Epithelial cell of esophagus (primary cell): ENCODE results near the gene CELA2A.

Source experiments
- DNase-seq: peaks from one replicate; pipeline ENCODE4 v3.0.0; 2010; ENCODE audit warnings: low read depth
- H3K4me3 ChIP-seq: 2 replicates; pipeline ENCODE4 v1.5.1; 2011; ENCODE audit warnings: mild to moderate bottlenecking, low read length, control low read depth
- TF ChIP-seq, protein P1 (sequence below): IDR thresholded peaks from 2 replicates; pipeline ENCODE4 v1.5.1; 2011; ENCODE audit warnings: low read depth, mild to moderate bottlenecking, low read length, control low read depth, inconsistent platforms; ENCODE audit not compliant: insufficient read depth; ENCODE audit errors: missing control alignments

CELA2A gene

DNA sequence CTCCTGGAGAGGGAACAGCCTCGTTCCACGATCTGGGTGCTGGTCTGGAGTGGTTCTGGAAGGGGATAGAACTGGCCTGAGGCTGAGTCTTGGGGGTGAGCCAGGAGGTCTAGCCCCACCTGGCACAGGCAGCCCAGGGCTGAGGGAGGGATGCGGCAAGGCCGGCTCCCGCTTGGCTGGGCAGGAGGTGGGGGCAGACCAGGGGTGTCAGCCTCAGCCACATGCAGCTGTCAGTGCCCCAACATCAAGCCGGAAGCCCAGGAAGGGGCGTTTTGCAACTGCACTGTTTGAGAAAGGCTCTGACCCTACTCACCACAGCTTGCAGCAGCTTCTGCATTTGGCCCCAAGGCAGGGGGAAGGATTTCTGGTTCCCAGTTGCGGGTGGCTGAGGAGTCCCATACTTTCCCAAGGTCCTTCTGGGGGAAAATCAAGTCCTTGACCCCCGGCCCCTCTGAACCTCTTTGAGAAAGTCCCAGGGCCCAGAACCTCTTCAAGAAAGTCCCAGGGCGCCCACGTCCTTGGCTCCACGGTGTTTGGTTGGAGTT, 44.9 kb upstream of the CELA2A start:
- H3K4me3 ChIP-seq, result peak overlapping the region; percentile 73
- DNase-seq, result peak; percentile 32
- TF ChIP-seq, protein P1, sequence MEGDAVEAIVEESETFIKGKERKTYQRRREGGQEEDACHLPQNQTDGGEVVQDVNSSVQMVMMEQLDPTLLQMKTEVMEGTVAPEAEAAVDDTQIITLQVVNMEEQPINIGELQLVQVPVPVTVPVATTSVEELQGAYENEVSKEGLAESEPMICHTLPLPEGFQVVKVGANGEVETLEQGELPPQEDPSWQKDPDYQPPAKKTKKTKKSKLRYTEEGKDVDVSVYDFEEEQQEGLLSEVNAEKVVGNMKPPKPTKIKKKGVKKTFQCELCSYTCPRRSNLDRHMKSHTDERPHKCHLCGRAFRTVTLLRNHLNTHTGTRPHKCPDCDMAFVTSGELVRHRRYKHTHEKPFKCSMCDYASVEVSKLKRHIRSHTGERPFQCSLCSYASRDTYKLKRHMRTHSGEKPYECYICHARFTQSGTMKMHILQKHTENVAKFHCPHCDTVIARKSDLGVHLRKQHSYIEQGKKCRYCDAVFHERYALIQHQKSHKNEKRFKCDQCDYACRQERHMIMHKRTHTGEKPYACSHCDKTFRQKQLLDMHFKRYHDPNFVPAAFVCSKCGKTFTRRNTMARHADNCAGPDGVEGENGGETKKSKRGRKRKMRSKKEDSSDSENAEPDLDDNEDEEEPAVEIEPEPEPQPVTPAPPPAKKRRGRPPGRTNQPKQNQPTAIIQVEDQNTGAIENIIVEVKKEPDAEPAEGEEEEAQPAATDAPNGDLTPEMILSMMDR, result no peak

GRCh38 chr1:15412175-15412800, 44.2 kb upstream of the CELA2A start:
- TF ChIP-seq, protein P1, result no peak
- no peak overlapping the region for H3K4me3 ChIP-seq
- no peak for DNase-seq

DNA sequence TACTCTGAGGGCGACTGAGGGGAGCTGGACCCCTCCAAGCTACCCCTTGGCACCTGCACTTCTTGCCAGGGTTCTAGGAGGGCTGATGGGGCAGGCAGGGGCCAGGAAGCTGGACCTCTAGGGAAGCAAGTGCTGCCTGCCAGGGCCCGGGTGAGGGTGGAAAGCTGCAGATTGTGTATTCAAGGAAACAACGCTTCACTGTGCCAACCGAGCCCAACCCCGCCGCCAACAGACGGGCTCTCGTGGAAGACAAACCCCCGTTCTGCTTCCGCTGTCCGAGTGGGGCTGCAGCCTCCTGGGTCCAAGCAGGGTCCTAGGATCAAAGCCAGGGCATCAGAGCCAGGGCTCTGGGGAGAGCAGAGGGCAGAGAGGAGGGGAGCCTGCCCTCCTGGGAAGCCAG, 43.7 kb upstream of the CELA2A start:
- H3K4me3 ChIP-seq, result no peak overlapping the region
- DNase-seq, result no peak

DNA sequence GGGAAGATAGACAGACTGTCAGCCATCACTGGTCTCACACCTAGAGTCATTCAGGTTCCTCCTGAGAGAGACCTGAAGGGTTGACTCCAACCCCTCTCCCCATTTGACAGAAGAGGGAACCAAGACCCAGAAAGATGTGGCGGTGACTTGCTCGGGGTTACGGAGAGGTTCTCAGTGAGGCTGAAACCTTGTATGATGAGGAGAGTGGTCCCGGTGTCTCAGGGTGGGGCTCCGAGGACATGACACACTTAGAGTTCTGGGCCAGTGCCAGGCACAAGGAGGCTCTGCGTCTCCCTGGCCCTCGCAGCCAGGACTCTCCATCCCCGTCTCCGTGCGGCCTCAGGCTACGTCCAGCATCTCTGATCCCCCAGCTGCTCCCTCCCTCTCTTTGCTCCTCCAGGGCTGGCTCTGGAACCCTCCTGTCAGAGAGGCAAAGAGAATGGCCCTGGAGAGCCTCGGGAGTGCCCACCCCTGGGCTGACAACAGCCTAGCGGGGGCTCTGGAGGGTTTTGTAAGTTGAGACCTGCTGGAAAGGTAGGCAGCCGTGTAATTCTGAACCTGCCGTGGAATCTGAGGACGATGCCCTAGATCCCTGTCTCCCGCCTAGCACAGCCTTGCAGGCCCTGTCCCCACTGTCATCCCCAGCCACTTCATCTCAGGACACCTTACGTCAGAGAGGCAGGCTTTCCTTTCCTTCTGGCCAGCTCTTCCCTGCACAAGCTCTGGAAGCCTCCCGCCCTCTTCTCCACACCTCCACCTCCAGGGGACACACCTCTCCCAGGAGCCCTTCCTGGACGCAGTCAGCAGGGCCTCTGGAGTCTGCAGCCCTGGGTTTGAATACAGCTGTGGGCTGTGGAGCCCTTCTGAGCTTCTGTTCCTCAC, 42.7 kb upstream of the CELA2A start:
- no peak for DNase-seq
- no peak overlapping the region for H3K4me3 ChIP-seq
- TF ChIP-seq, protein P1, result no peak

More for the DNA sequence above, 43.7 kb upstream of the CELA2A start:
- TF ChIP-seq, protein P1, result no peak

DNA sequence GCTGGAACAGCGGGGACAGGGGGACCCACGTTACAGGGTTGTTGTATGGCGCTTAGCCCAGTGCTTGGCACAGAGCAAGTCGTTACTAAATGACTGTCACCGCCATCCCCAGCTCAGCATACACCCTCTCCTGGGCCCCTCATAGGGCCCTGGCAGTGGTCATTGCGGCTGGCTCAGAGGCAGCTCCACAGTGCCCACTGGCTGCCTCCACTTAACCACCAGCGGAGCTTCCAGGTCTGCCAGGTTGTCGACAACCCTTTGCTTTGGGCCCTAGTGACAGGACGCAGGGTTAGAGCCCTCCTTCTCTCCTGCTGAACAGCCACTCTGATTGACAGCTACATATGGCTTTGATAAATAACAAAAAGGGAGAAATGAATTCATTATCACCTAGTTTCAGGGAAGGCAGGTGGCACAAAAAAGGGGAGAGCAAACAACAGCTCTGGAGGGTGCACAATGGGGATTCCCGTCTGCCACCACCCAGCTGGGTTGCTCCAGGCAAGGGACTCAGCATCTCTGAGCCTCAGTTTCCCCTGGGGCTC, 42.0 kb upstream of the CELA2A start:
- H3K4me3 ChIP-seq, result no peak overlapping the region
- TF ChIP-seq, protein P1, result no peak
- no peak for DNase-seq

GRCh38 chr1:15417059-15417934, 39.2 kb upstream of the CELA2A start:
- TF ChIP-seq, protein P1, result no peak
- H3K4me3 ChIP-seq, result no peak overlapping the region
- DNase-seq, result peak; percentile 86
